Measurements from ENCODE around the gene B4GALNT2. TPM values are rescaled to one million over a fixed set of nuclear protein-coding genes. Genes with fewer than 3 reads are reported as not detected.

B4GALNT2 gene
- total and polyA plus RNA-seq, 2 of the 13 experiments (the other 11 are each of a cell fraction or from before 2014, with no cell fraction given) = not detected

DNA sequence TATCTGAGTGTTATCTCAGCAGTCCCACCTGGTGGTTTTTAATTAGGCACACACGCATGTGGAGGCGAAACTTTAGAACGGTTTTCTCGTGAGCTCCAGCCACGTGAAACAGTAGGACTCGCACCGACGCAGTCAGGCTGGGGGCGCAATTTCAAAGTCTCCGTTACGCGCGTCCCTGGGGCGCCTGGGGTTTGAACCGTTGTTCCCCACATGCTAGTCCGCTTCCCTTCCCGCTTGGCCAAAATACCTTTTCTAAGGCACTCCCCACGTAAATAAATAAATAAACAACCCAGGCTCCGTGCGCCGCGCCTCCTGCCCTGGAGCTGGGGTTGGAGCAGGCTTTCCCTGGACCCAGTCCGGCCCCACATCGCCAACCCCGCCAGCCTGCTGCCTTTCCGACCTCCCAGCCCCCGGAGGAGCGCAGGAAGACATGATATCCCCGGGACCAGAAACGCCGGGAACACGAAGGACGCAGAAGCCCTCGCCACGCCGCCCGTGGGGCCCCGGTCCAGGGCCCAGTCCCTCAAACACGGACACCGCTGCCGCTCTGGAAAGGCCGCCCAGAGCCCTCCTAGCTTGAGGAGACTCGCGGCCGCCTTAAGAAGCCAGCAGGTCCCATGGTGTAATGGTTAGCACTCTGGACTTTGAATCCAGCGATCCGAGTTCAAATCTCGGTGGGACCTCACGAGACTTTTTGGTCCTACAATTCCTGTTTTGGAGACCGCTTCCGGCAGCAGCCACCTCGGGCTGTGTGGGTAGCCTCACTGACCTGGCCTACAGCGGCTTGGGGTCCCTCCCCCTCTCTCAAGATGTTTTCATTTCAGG is 59.6 kb downstream of the B4GALNT2 start (continued):
- TF ChIP-seq, protein P1, sequence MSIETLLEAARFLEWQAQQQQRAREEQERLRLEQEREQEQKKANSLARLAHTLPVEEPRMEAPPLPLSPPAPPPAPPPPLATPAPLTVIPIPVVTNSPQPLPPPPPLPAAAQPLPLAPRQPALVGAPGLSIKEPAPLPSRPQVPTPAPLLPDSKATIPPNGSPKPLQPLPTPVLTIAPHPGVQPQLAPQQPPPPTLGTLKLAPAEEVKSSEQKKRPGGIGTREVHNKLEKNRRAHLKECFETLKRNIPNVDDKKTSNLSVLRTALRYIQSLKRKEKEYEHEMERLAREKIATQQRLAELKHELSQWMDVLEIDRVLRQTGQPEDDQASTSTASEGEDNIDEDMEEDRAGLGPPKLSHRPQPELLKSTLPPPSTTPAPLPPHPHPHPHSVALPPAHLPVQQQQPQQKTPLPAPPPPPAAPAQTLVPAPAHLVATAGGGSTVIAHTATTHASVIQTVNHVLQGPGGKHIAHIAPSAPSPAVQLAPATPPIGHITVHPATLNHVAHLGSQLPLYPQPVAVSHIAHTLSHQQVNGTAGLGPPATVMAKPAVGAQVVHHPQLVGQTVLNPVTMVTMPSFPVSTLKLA (IDR thresholded peaks at IDR 0.05) = 0 out of 2 replicates have a peak, but pooled peaks have one; percentile 10
- TF ChIP-seq, protein P2, sequence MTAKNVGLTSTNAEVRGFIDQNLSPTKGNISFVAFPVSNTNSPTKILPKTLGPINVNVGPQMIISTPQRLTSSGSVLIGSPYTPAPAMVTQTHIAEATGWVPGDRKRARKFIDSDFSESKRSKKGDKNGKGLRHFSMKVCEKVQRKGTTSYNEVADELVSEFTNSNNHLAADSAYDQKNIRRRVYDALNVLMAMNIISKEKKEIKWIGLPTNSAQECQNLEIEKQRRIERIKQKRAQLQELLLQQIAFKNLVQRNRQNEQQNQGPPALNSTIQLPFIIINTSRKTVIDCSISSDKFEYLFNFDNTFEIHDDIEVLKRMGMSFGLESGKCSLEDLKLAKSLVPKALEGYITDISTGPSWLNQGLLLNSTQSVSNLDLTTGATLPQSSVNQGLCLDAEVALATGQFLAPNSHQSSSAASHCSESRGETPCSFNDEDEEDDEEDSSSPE (CRISPR knock-in tag; IDR thresholded peaks at IDR 0.05) = peak; percentile 97
- TF ChIP-seq, protein P3, sequence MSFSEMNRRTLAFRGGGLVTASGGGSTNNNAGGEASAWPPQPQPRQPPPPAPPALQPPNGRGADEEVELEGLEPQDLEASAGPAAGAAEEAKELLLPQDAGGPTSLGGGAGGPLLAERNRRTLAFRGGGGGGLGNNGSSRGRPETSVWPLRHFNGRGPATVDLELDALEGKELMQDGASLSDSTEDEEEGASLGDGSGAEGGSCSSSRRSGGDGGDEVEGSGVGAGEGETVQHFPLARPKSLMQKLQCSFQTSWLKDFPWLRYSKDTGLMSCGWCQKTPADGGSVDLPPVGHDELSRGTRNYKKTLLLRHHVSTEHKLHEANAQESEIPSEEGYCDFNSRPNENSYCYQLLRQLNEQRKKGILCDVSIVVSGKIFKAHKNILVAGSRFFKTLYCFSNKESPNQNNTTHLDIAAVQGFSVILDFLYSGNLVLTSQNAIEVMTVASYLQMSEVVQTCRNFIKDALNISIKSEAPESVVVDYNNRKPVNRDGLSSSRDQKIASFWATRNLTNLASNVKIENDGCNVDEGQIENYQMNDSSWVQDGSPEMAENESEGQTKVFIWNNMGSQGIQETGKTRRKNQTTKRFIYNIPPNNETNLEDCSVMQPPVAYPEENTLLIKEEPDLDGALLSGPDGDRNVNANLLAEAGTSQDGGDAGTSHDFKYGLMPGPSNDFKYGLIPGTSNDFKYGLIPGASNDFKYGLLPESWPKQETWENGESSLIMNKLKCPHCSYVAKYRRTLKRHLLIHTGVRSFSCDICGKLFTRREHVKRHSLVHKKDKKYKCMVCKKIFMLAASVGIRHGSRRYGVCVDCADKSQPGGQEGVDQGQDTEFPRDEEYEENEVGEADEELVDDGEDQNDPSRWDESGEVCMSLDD (CRISPR knock-in tag; IDR thresholded peaks at IDR 0.05; ENCODE audit: borderline replicate concordance) = peak; percentile 85; the same call in 1 of the 2 replicates
- TF ChIP-seq, protein P4, sequence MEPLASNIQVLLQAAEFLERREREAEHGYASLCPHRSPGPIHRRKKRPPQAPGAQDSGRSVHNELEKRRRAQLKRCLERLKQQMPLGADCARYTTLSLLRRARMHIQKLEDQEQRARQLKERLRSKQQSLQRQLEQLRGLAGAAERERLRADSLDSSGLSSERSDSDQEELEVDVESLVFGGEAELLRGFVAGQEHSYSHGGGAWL (CRISPR knock-in tag; IDR thresholded peaks at IDR 0.05) = peak; percentile 79
- TF ChIP-seq ZNF737 (CRISPR knock-in tag; IDR thresholded peaks at IDR 0.05; ENCODE audit: borderline replicate concordance) (no peak), ZNF781 (CRISPR knock-in tag; IDR thresholded peaks at IDR 0.05; ENCODE audit: borderline replicate concordance, not compliant biosample characterization) (peak; percentile 75), ZFP36L1 (CRISPR knock-in tag; IDR thresholded peaks at IDR 0.05) (peak; percentile 96; the same call in 1 of the 2 replicates), REL (CRISPR knock-in tag; conservative IDR thresholded peaks at IDR 0.05) (peak; percentile 63; the same call in 1 of the 2 replicates), SMARCC2 (IDR thresholded peaks at IDR 0.05) (no peak), ZNF20 (CRISPR knock-in tag; IDR thresholded peaks at IDR 0.05) (no peak), IRF2 (CRISPR knock-in tag; IDR thresholded peaks at IDR 0.05) (peak; percentile 70; the same call in 1 of the 2 replicates), ZBTB1 (CRISPR knock-in tag; IDR thresholded peaks at IDR 0.05; ENCODE audit: borderline replicate concordance) (no peak; the same call in 1 of the 2 replicates), ZNF775 (CRISPR knock-in tag; IDR thresholded peaks at IDR 0.05; ENCODE audit: borderline replicate concordance) (peak; percentile 77), ZNF207 (IDR thresholded peaks at IDR 0.05; ENCODE audit: borderline replicate concordance) (no peak), ZNF674 (CRISPR knock-in tag; IDR thresholded peaks at IDR 0.05; ENCODE audit: low read depth) (no peak), SNRNP70 (IDR thresholded peaks at IDR 0.05; ENCODE audit: low read depth, low read length) (no peak)
- TF ChIP-seq, protein P5, sequence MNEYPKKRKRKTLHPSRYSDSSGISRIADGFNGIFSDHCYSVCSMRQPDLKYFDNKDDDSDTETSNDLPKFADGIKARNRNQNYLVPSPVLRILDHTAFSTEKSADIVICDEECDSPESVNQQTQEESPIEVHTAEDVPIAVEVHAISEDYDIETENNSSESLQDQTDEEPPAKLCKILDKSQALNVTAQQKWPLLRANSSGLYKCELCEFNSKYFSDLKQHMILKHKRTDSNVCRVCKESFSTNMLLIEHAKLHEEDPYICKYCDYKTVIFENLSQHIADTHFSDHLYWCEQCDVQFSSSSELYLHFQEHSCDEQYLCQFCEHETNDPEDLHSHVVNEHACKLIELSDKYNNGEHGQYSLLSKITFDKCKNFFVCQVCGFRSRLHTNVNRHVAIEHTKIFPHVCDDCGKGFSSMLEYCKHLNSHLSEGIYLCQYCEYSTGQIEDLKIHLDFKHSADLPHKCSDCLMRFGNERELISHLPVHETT (CRISPR knock-in tag; conservative IDR thresholded peaks at IDR 0.05) = peak; percentile 78; the same call in 1 of the 2 replicates
- TF ChIP-seq, protein P6, sequence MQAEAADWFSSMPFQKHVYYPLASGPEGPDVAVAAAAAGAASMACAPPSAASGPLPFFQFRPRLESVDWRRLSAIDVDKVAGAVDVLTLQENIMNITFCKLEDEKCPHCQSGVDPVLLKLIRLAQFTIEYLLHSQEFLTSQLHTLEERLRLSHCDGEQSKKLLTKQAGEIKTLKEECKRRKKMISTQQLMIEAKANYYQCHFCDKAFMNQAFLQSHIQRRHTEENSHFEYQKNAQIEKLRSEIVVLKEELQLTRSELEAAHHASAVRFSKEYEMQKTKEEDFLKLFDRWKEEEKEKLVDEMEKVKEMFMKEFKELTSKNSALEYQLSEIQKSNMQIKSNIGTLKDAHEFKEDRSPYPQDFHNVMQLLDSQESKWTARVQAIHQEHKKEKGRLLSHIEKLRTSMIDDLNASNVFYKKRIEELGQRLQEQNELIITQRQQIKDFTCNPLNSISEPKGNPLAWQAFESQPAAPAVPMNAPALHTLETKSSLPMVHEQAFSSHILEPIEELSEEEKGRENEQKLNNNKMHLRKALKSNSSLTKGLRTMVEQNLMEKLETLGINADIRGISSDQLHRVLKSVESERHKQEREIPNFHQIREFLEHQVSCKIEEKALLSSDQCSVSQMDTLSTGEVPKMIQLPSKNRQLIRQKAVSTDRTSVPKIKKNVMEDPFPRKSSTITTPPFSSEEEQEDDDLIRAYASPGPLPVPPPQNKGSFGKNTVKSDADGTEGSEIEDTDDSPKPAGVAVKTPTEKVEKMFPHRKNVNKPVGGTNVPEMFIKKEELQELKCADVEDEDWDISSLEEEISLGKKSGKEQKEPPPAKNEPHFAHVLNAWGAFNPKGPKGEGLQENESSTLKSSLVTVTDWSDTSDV (CRISPR knock-in tag; IDR thresholded peaks at IDR 0.05) = no peak; the same call in 1 of the 2 replicates
